ENCODE data around the gene HACD1.
"Not testable (repeated sequence)": the region's sequence is repeated elsewhere in the genome, so short reads cannot be mapped to it uniquely, and the experiment has no call there.

HACD1 gene

GRCh38 chr10:17643755-17644484 is 26.7 kb upstream of the HACD1 start, which contains the start of gene STAM:
Gene STAM, plus strand, starts transcription at chr10:17644151. Its CDS starts 189 bp downstream, at chr10:17644340.
- peak; percentile 84 for DNase-seq (ENCODE audit: low read depth in 3 of 3)

GRCh38 chr10:17643339-17643754 is 26.2 kb upstream of the HACD1 start:
- DNase-seq (ENCODE audit: low read depth in 3 of 3): no peak

DNA sequence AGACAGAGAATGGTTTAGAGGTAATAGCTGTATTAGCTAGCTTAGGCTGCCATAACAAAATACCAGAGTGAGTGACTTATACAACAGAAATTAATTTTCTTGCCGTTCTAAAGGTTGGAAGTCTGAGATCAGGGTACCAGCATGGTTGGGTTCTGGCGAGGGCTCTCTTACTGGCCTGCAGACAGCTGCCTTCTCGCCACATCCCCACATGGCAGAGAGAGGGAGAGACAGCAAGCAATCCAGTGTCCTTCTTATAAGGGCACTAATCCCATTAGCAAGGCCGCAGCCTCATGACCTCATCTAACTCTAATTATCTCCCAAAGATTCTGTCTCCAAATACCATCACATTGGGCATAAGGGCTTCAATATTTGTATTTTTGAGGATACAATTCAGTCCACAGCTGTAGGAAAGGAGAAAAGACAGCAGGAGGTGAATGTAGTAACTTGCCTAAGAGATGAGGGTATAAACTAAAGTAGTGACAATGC is 23.2 kb upstream of the HACD1 start:
- no peak for DNase-seq (ENCODE audit: low read depth in 3 of 3)

- DNase-seq (ENCODE audit: low read depth in 3 of 3): no peak
Measured at GRCh38 chr10:17637869-17638268, 20.7 kb upstream of the HACD1 start.

DNA sequence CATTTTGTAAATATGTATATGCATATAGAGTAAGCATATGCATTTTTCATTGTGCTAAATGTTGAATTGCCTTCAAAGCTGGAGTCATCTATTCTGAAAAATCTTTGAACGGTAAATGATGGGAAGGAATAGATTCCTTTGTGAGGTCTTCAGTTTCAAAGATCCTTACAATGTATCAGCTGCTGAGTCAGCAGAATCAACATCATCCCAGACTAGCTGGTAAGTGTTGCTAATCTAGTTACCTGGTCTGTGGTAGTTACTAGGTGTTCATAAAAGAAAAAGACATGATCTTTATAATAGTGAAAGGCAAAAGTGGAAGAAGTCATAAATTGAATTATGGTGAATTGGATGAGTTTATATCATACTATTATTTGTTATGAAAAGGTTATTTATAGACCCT is 16.2 kb upstream of the HACD1 start:
- DNase-seq (ENCODE audit: low read depth in 3 of 3): no peak

DNA sequence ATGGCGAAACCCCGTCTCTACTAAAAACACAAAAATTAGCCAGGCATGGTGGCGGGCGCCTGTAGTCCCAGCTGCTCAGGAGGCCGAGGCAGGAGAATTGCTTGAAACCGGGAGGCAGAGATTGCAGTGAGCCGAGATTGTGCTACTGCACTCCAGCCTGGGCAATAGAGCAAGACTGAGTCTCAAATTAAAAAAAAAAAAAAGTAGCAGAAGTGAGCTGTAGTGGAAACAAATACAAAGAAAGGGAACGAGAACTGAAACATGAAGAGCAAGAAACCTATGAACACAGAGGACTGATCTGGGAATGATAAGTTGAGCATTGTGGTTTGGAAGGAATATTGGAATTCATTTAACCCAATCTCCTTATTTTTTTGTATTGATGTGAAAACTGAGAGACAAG is 15.4 kb upstream of the HACD1 start:
- DNase-seq (ENCODE audit: low read depth in 3 of 3): not testable (repeated sequence)

- DNase-seq (ENCODE audit: low read depth in 3 of 3): no peak
Measured at GRCh38 chr10:17626656-17627055, 9.5 kb upstream of the HACD1 start.

GRCh38 chr10:17624996-17625395 is 7.8 kb upstream of the HACD1 start:
- no peak for DNase-seq (ENCODE audit: low read depth in 3 of 3)

GRCh38 chr10:17622061-17622460 is 4.9 kb upstream of the HACD1 start:
- DNase-seq (ENCODE audit: low read depth in 3 of 3): no peak

DNA sequence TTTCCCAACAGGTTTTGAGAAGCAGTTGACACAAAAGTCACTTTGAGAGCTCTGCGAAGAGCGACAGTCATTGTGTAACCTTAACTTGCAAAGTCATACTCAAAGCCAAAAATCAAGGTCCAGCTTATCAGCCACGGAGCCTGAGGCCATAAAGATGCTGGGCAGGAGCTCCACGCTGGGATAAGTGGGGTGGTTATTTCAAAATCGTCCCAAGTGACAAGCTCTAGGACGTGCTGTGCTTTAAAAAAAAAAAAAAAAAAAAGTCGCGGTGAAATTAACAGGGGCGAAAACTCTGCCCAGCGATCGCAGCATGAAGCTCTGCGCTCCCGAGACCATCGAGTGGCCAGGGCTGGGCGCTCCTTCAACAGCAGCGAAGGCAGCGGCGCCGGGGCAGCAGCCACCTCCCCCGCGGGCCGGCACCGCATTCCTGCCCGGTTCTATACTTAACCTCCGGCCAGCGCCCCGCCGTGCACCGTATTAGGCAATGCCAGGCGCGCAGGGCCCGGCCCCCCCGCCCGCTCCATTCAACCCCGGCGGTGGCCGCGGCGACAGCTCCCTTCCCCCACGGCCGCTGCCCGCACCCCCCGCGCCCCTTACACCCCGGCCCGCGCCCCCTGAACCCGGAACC is 657 bp downstream of the HACD1 start:
- peak in 1 of 3 donors; percentile 14 for DNase-seq (ENCODE audit: low read depth in 3 of 3)

GRCh38 chr10:17609523-17610079 is 7.6 kb downstream of the HACD1 start:
- DNase-seq (ENCODE audit: low read depth in 3 of 3): no peak

DNA sequence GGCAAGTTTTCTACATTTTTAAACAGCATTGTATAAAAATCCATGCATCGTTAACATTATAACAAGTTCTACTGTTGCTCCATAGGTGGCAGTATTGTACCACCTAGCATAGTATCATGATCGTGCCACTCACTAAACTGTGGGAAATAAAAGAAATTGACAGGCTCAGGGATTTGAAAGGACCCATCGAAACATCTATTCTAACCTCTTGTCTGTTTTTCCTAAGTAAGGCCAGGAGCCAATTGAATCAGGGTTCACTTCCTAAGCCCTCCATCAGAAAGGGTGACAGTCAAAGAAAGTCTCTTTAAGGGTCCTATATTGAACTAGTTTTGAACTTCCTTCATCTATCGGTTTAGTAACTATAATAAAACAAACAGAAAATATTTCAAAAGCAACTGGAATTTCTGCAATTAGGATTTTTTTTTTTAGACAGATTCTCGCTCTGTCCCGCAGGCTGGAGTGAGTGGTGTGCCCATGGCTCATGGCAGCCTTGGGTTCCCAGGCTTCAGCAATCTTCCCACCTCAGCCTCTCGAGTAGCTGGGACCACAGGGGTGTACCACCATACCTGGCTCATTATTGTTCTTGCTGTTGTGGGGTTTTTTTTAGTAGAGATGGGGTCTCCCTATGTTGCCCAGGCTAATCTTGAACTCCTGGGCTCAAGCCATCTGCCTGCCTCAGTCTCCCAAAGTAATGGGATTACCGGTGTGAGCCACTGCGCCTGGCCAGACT is 9.4 kb downstream of the HACD1 start:
- DNase-seq (ENCODE audit: low read depth in 3 of 3): peak in 1 of 3 donors; percentile 7

GRCh38 chr10:17607060-17607459 is 10.1 kb downstream of the HACD1 start:
- no peak for DNase-seq (ENCODE audit: low read depth in 3 of 3)

DNA sequence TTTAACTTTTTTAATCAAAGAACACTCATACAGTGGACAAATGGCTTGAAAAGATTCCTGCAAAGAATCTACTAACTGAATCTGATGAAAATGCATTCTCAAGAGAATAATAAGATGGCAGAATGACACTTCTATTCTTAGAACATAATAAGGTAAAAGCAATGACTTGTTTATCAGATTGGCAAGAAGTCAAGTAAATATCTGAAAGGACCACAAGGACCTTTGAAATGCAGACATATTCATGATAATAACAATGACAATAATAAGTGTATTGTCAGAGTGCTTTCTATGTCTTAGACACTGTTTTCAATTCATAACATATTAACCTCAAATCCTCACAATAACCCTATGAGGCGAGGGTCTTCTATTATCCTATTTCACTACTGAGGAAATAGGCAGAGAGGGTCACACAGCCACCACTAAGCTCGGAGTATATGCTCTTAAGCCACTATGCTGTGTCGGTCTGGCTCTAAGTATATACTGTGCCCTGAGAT is 10.6 kb downstream of the HACD1 start:
- DNase-seq (ENCODE audit: low read depth in 3 of 3): no peak

- DNase-seq (ENCODE audit: low read depth in 3 of 3): no peak
Measured at GRCh38 chr10:17605936-17606335, 11.2 kb downstream of the HACD1 start.

DNA sequence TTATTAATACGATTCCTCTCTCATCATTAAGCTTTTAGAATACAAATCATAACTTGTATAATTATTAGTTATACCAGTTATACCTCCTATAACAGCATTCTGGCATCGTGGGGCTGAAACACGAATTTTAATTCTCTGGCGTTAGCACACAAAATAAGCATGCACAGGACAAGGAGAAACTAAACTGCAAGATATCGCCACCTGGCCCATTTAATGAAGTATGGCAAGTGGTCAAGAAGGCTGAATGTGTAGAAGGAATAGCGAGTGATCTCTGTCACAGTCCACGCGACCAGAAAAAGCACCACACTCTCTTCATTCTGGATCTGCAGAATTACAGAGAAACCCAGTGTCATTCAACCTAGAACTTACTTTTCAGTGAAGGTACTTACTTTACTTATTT is 18.1 kb downstream of the HACD1 start:
- DNase-seq (ENCODE audit: low read depth in 3 of 3): no peak

- DNase-seq (ENCODE audit: low read depth in 3 of 3): no peak
Measured at GRCh38 chr10:17597386-17597785, 19.8 kb downstream of the HACD1 start.

GRCh38 chr10:17590969-17591645 is 26.1 kb downstream of the HACD1 start:
- no peak for DNase-seq (ENCODE audit: low read depth in 3 of 3)

DNA sequence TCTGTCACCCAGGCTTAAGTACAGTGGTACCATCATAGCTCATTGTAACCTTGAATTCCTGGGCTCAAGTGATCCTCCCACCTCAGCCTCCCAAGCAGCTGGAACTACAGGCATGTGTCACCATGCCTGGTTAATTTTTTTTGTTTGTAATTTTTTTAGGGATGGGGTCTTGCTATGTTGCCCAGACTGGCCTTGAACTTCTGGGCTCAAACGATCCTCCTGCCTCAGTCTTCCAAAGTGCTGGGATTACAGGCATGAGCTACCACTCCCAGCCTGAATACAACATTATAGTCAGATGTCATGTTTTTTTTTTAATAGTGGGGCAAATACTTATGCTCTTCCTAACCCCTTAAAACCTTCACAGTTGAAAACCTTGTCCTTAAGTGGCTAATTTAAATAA is 27.9 kb downstream of the HACD1 start:
- not testable (repeated sequence) for DNase-seq (ENCODE audit: low read depth in 3 of 3)

GRCh38 chr10:17588420-17588819 is 28.8 kb downstream of the HACD1 start:
- no peak for DNase-seq (ENCODE audit: low read depth in 3 of 3)

DNA sequence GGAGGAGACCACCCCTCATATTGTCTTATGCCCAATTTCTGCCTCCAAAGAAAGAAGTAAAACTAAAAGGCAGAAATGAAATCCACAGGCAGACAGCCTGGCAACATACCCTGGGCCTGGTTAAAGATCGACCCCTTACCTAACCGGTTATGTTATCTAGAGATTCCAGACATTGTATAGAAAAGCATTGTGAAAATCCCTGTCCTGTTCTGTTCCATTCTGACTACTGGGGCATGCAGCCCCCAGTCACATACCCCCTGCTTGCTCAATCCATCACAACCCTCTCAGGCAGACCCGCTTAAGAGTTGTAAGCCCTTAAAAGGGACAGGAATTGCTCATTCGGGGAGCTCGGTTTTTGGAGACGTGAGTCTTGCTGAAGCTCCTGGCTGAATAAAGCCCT is 29.9 kb downstream of the HACD1 start:
- not testable (repeated sequence) for DNase-seq (ENCODE audit: low read depth in 3 of 3)

All from stimulated activated CD4-positive, alpha-beta T cell treated with anti-CD3 and anti-CD28 coated beads, TNF-alpha, amount 100 ng/mL, for 48 hours (primary cell).